ENCODE data around the gene AFF1.
A peak's percentile ranks its signal among the peaks of the same experiment; 100 is the strongest.

AFF1 gene

DNA sequence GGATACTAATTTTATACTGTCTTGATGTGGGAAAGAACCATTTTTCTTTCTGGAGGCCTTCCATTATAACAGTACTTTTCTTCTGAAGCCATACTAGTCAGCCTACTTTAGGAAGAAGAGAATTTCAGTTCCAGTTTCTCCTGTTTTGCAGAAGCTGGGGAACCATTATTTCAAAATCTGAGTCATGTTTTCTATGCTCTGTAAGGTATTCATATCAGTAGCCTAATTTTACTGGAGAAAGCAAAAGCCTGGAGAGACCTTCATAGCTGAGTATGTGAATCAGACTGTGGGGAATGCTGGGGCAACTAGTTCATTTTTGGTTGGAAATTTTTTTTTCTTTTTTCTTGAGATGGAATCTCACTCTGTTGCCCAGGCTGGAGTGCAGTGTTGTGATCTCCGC, 22.4 kb downstream of the AFF1 start:
- Histone ChIP-seq H3K36me3 (ENCODE audit: control insufficient read depth in 2 of 2, insufficient read depth in 2 of 2, low read length in 2 of 2) (peaks cover 0 to 3% of the 10 kb centered on the region in 2 donors), H3K9me3 (ENCODE audit: control insufficient read depth in 2 of 2, low read length in 2 of 2) (no peaks in the 10 kb centered on the region), H3K4me1 (ENCODE audit: control insufficient read depth, insufficient read depth, low read length) (peaks cover 18% of the 10 kb centered on the region), H3K4me3 (ENCODE audit: low read length in 2 of 2) (no peak overlapping the region), H3K27me3 (ENCODE audit: control insufficient read depth in 1 of 2, insufficient read depth in 2 of 2, low read length in 2 of 2) (no peaks in the 10 kb centered on the region), H3K9ac (ENCODE audit: low read length in 2 of 2) (no peak overlapping the region), H3K27ac (ENCODE audit: low read length) (no peak overlapping the region)

DNA sequence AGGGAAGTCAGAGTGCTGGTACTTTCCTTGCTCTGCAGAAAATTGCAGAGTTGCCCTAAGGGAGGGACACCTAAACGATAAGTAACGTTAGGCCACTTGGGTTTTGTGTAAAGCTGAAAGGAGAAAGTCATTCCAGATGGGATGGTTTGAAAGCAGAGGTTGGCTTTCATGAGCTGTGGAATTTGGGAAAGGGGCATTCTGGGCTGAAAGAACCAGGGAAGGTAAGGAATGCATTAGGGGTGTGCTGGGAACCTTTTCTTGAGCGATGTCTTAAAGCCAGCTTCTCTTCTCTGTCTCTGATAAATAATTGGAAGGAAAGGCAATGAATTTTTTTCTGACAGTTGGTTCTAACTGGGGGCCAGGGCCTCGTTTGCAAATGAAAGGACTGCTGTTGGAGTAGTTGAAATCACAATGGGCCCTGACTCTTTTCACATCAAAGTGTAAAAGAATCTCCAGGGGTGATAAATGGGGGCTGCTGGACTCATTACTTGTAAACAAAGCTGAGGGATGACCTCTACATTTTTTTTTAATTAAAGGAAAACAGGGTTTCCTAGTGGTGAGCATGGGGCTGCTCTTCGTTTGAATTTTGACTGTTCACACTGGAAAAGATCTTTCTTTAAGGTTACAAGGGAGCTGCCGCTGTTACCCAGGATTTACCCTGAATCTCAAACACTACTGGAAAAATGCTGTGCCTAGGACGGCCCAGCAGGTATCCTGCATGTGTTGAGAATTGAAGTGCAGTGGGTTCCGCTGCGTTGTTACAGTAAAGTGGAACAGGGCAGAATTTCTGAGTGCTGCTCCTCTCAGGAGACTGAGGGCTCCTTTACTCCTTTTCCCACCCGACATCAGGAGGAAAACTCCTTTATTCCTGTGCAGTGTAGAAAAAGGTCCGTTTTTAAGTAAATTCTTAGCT, 25.0 kb downstream of the AFF1 start:
- H3K9ac ChIP-seq (ENCODE audit: low read length in 2 of 2): no peak overlapping the region
- H3K4me1 ChIP-seq (ENCODE audit: control insufficient read depth, insufficient read depth, low read length): peaks cover 18% of the 10 kb centered on the region
- no peaks in the 10 kb centered on the region for H3K36me3 ChIP-seq (ENCODE audit: control insufficient read depth in 2 of 2, insufficient read depth in 2 of 2, low read length in 2 of 2)
- H3K27me3 ChIP-seq (ENCODE audit: control insufficient read depth in 1 of 2, insufficient read depth in 2 of 2, low read length in 2 of 2): no peaks in the 10 kb centered on the region
- H3K4me3 ChIP-seq (ENCODE audit: low read length in 2 of 2): no peak overlapping the region
- no peaks in the 10 kb centered on the region for H3K9me3 ChIP-seq (ENCODE audit: control insufficient read depth in 2 of 2, low read length in 2 of 2)
- no peak overlapping the region for H3K27ac ChIP-seq (ENCODE audit: low read length)

DNA sequence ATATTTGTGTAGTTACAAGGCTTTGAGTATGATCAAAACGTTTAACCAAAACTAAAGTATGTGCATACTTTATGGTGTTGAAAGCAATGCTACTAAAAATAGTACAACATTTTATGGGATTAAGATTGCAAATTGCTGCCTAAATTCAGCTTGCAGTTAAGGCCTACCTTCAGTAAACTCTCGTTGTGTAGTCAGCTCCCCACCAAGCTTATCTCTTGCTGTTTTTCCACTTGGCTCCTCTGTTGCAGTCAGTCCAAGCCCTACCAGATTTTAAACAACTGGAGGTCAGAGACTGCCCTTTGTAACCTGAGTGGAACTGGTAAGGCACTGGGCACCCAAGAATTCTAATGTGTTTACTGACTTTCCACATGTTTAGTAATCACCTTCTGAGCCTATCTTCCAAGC, 25.7 kb downstream of the AFF1 start:
- peaks cover 18% of the 10 kb centered on the region for H3K4me1 ChIP-seq (ENCODE audit: control insufficient read depth, insufficient read depth, low read length)
- peak overlapping the region; percentile 25 for H3K27ac ChIP-seq (ENCODE audit: low read length)
- H3K9ac ChIP-seq (ENCODE audit: low read length in 2 of 2): no peak overlapping the region
- no peaks in the 10 kb centered on the region for H3K36me3 ChIP-seq (ENCODE audit: control insufficient read depth in 2 of 2, insufficient read depth in 2 of 2, low read length in 2 of 2)
- H3K27me3 ChIP-seq (ENCODE audit: control insufficient read depth in 1 of 2, insufficient read depth in 2 of 2, low read length in 2 of 2): no peaks in the 10 kb centered on the region
- no peaks in the 10 kb centered on the region for H3K9me3 ChIP-seq (ENCODE audit: control insufficient read depth in 2 of 2, low read length in 2 of 2)
- H3K4me3 ChIP-seq (ENCODE audit: low read length in 2 of 2): no peak overlapping the region

DNA sequence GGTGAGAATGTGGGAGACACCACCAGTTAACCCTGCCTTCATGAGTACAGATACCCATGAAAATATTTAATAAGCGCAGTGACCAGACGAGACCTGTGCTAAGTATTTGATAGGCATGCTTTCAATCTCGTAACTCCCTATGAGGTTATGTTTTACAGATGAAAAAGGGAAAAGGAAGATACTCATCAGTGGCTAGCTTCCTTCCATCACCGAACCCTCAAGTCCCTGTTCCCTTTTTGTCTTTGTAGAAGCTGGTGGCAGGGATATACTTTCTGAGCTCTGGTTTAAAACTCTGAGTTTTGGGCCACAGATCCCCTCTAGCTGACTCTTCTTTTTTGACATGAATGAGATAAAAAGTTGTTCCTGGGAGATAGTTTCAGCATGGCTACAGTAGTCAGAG, 26.3 kb downstream of the AFF1 start:
- no peak overlapping the region for H3K9ac ChIP-seq (ENCODE audit: low read length in 2 of 2)
- H3K27me3 ChIP-seq (ENCODE audit: control insufficient read depth in 1 of 2, insufficient read depth in 2 of 2, low read length in 2 of 2): no peaks in the 10 kb centered on the region
- H3K9me3 ChIP-seq (ENCODE audit: control insufficient read depth in 2 of 2, low read length in 2 of 2): no peaks in the 10 kb centered on the region
- no peak overlapping the region for H3K4me3 ChIP-seq (ENCODE audit: low read length in 2 of 2)
- H3K36me3 ChIP-seq (ENCODE audit: control insufficient read depth in 2 of 2, insufficient read depth in 2 of 2, low read length in 2 of 2): no peaks in the 10 kb centered on the region
- H3K4me1 ChIP-seq (ENCODE audit: control insufficient read depth, insufficient read depth, low read length): peaks cover 18% of the 10 kb centered on the region
- H3K27ac ChIP-seq (ENCODE audit: low read length): peak overlapping the region; percentile 25

DNA sequence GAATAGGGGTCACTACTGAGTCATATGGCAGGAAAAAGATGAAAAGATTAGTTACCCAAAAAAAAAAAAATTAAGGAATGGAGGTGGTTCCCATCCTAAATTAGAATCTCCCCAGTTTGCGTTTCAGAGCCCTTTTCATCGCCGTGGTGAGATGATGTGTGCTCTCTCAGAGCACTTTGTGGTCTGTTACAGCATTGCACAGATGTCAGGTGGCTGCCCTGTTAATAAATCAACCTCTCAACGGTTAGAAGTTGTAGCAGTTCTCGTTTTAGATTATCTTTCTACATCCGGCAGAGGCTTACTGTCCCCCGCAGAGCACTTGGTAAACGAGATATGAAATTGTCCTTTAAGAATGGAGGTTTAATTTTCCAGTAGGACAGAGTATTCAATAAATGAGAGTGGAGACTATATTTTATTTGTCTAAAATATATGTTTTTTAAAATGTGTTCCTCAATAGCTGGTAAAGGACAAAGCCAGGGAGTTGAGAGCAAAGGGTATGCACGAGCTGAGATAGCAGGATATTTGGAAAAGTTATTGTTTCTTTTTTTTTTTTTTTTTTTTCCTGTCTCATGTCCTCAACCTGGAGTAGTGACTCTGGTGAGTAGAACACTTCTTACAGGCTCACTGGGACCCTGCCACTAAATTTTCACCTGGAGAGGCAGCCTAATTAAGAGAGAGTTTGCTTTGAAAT, 26.9 kb downstream of the AFF1 start:
- Histone ChIP-seq H3K4me1 (ENCODE audit: control insufficient read depth, insufficient read depth, low read length) (peaks cover 18% of the 10 kb centered on the region), H3K4me3 (ENCODE audit: low read length in 2 of 2) (no peak overlapping the region), H3K9me3 (ENCODE audit: control insufficient read depth in 2 of 2, low read length in 2 of 2) (no peaks in the 10 kb centered on the region), H3K36me3 (ENCODE audit: control insufficient read depth in 2 of 2, insufficient read depth in 2 of 2, low read length in 2 of 2) (no peaks in the 10 kb centered on the region), H3K27ac (ENCODE audit: low read length) (no peak overlapping the region), H3K9ac (ENCODE audit: low read length in 2 of 2) (no peak overlapping the region), H3K27me3 (ENCODE audit: control insufficient read depth in 1 of 2, insufficient read depth in 2 of 2, low read length in 2 of 2) (no peaks in the 10 kb centered on the region)

DNA sequence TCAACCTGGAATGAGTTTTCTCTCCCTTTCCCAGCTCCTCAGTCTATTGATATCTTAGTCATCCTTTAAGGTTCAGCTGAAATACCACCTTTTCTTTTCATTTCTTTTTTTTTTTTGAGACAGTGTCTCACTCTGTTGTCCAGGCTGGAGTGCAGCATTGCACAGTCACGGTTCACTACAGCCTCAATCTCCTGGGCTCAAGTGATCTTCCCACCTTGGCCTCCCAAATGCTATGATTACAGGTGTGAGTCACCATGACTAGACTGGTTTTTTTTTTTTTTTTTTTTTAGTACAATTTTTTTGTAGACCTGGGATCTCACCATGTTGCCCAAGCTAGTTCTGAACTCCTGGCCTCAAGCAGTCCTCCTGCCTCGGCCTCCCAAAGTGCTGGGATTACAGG, 28.9 kb downstream of the AFF1 start:
- Histone ChIP-seq H3K4me1 (ENCODE audit: control insufficient read depth, insufficient read depth, low read length) (peaks cover 18% of the 10 kb centered on the region), H3K27me3 (ENCODE audit: control insufficient read depth in 1 of 2, insufficient read depth in 2 of 2, low read length in 2 of 2) (no peaks in the 10 kb centered on the region), H3K9ac (ENCODE audit: low read length in 2 of 2) (no peak overlapping the region), H3K36me3 (ENCODE audit: control insufficient read depth in 2 of 2, insufficient read depth in 2 of 2, low read length in 2 of 2) (no peaks in the 10 kb centered on the region), H3K4me3 (ENCODE audit: low read length in 2 of 2) (no peak overlapping the region), H3K9me3 (ENCODE audit: control insufficient read depth in 2 of 2, low read length in 2 of 2) (no peaks in the 10 kb centered on the region), H3K27ac (ENCODE audit: low read length) (no peak overlapping the region)

DNA sequence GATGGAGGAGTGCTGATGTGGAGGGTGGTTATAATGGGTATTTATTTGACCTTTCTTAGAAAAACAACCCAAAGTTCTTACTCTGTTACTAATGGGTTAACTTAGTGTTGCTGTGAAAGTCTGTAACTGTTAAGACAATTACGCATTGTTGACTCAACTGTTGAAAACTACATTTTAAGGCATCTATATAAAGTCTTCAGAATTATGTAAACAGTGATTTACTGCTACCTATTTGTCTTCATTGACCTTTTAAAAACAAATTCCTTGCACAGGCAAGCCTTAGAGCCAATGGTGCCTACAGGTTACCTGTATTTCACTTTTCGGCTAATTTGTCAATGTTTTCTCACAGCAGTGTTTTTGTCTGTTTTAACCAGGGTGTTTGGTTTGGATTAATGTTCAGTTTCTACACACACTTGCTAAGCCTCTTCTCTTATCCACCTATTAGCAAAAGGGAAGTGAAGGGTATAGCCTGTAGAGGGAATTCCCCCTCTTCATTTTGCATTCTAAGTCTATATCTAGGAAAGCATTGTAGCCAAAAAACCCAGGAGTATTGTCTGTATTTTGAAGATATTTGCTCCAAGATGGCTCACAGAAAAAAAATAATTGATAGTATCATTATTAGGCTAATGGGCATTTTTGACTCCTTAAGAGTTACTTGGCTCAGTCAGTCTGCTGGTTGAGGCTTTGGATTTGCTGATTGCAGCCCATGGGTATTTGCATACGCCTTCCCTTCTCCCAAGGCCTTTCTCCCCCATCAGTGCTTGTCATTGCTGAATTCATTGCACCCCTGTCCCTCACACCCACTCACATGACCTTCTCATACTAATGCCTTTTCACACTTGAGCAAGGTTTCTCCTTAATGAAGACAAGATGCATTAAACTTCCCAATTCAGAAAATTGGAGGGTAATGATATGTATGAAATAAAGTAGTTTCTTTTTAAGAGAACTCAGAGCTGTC, 30.5 kb downstream of the AFF1 start:
- no peaks in the 10 kb centered on the region for H3K36me3 ChIP-seq (ENCODE audit: control insufficient read depth in 2 of 2, insufficient read depth in 2 of 2, low read length in 2 of 2)
- no peak overlapping the region for H3K9ac ChIP-seq (ENCODE audit: low read length in 2 of 2)
- H3K9me3 ChIP-seq (ENCODE audit: control insufficient read depth in 2 of 2, low read length in 2 of 2): no peaks in the 10 kb centered on the region
- no peaks in the 10 kb centered on the region for H3K27me3 ChIP-seq (ENCODE audit: control insufficient read depth in 1 of 2, insufficient read depth in 2 of 2, low read length in 2 of 2)
- no peak overlapping the region for H3K4me3 ChIP-seq (ENCODE audit: low read length in 2 of 2)
- H3K4me1 ChIP-seq (ENCODE audit: control insufficient read depth, insufficient read depth, low read length): peaks cover 13% of the 10 kb centered on the region
- H3K27ac ChIP-seq (ENCODE audit: low read length): no peak overlapping the region

DNA sequence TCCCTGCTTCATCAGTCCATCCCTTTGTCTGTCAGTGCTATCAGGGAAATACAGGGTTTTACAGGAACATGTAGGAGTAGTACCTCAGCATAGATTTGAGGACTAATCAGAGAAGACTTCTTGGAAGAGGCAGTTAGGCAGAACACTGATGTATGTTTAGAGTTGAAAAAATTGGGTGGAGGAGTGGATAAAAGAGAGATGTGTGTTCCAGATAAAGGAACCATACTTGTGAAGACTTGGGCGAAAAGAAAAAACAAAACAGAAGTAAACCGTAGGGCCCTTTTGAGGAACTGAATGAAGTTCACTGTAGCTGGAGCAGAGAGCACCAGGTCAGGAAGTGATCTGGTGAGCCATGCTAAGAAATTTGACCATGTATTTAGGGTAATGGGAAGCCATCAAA, 32.3 kb downstream of the AFF1 start:
- no peak overlapping the region for H3K4me3 ChIP-seq (ENCODE audit: low read length in 2 of 2)
- no peaks in the 10 kb centered on the region for H3K36me3 ChIP-seq (ENCODE audit: control insufficient read depth in 2 of 2, insufficient read depth in 2 of 2, low read length in 2 of 2)
- H3K4me1 ChIP-seq (ENCODE audit: control insufficient read depth, insufficient read depth, low read length): peaks cover 6% of the 10 kb centered on the region
- H3K27ac ChIP-seq (ENCODE audit: low read length): no peak overlapping the region
- H3K27me3 ChIP-seq (ENCODE audit: control insufficient read depth in 1 of 2, insufficient read depth in 2 of 2, low read length in 2 of 2): no peaks in the 10 kb centered on the region
- H3K9me3 ChIP-seq (ENCODE audit: control insufficient read depth in 2 of 2, low read length in 2 of 2): no peaks in the 10 kb centered on the region
- no peak overlapping the region for H3K9ac ChIP-seq (ENCODE audit: low read length in 2 of 2)

DNA sequence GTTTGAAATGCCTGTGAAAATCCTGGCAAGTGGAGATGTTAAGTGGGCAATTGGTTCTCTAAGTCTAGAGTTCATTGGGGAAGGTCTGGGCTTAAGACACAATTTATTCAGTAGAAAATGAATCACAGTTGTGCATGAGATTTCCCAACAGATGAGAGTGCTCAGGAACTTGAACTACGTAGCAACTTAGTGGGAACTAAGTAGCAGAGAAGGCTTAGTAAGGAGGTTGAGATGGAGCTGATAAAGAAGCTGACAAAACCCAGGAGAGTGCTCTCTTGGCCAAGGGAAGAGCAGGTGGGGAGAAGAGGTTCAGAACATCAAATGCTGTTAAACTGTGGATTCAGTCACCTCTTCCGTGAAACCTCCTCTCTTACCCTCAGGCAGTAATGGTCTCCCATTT, 33.0 kb downstream of the AFF1 start:
- Histone ChIP-seq H3K9me3 (ENCODE audit: control insufficient read depth in 2 of 2, low read length in 2 of 2) (no peaks in the 10 kb centered on the region), H3K36me3 (ENCODE audit: control insufficient read depth in 2 of 2, insufficient read depth in 2 of 2, low read length in 2 of 2) (no peaks in the 10 kb centered on the region), H3K9ac (ENCODE audit: low read length in 2 of 2) (no peak overlapping the region), H3K4me1 (ENCODE audit: control insufficient read depth, insufficient read depth, low read length) (peaks cover 6% of the 10 kb centered on the region), H3K27ac (ENCODE audit: low read length) (no peak overlapping the region), H3K27me3 (ENCODE audit: control insufficient read depth in 1 of 2, insufficient read depth in 2 of 2, low read length in 2 of 2) (no peaks in the 10 kb centered on the region), H3K4me3 (ENCODE audit: low read length in 2 of 2) (no peak overlapping the region)

DNA sequence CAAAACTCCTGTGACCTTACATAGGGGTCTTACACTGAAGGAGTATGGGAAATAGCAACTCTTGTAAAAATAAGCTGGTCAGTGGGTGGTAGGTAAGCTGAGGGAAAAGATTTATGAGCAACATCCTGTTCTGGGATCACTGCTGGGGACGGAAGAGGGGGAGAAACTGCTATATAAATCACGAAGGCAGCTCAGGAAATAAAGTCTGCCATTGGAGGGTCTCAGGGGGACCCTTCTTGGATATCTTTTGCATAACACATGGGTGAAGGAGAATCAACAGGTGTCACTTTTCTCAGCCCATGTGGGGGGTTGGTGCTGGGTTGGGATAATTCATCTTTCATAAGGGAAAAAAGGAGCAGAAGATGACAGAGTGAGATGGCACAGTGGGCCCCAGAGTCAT, 33.7 kb downstream of the AFF1 start:
- H3K27me3 ChIP-seq (ENCODE audit: control insufficient read depth in 1 of 2, insufficient read depth in 2 of 2, low read length in 2 of 2): no peaks in the 10 kb centered on the region
- no peak overlapping the region for H3K4me3 ChIP-seq (ENCODE audit: low read length in 2 of 2)
- no peak overlapping the region for H3K9ac ChIP-seq (ENCODE audit: low read length in 2 of 2)
- no peaks in the 10 kb centered on the region for H3K9me3 ChIP-seq (ENCODE audit: control insufficient read depth in 2 of 2, low read length in 2 of 2)
- peaks cover 6% of the 10 kb centered on the region for H3K4me1 ChIP-seq (ENCODE audit: control insufficient read depth, insufficient read depth, low read length)
- no peaks in the 10 kb centered on the region for H3K36me3 ChIP-seq (ENCODE audit: control insufficient read depth in 2 of 2, insufficient read depth in 2 of 2, low read length in 2 of 2)
- H3K27ac ChIP-seq (ENCODE audit: low read length): no peak overlapping the region
